Limb (tissue), 2 donors: ENCODE measurements around the gene AHSG.

Source experiments
- DNase-seq, 2 donors: peaks; one replicate each; pipeline ENCODE4 v3.0.0-alpha.2; 2016; ENCODE audit errors: extremely low spot score in 2 of 2

Gene AHSG

GRCh38 chr3:186592682-186593081 lies 20.2 kb upstream of the AHSG start:
- no peak for DNase-seq

GRCh38 chr3:186593862-186594261 lies 19.0 kb upstream of the AHSG start:
- no peak for DNase-seq

GRCh38 chr3:186594591-186595113 lies 18.2 kb upstream of the AHSG start:
- DNase-seq: no peak

GRCh38 chr3:186596568-186597287 lies 16.1 kb upstream of the AHSG start:
- DNase-seq: no peak

- peak in 1 of 2 donors; percentile 41 for DNase-seq
Measured at GRCh38 chr3:186598108-186598784, 14.6 kb upstream of the AHSG start.

- DNase-seq: no peak
Measured at GRCh38 chr3:186598794-186599141, 14.1 kb upstream of the AHSG start.

GRCh38 chr3:186599142-186599784 lies 13.6 kb upstream of the AHSG start:
- no peak for DNase-seq

- no peak for DNase-seq
Measured at GRCh38 chr3:186599785-186600166, 13.1 kb upstream of the AHSG start.

- DNase-seq: no peak
Measured at GRCh38 chr3:186600896-186601295, 12.0 kb upstream of the AHSG start.

- no peak for DNase-seq
Measured at GRCh38 chr3:186603159-186603558, 9.7 kb upstream of the AHSG start.

- no peak for DNase-seq
Measured at GRCh38 chr3:186605078-186605477, 7.8 kb upstream of the AHSG start.

- DNase-seq: no peak
Measured at GRCh38 chr3:186605561-186606545, 7.0 kb upstream of the AHSG start.

- no peak for DNase-seq
Measured at GRCh38 chr3:186608624-186609215, 4.1 kb upstream of the AHSG start.

- DNase-seq: no peak
Measured at GRCh38 chr3:186609247-186609868, 3.5 kb upstream of the AHSG start.

GRCh38 chr3:186612065-186612464 lies 795 bp upstream of the AHSG start:
- no peak for DNase-seq

- no peak for DNase-seq
Measured at GRCh38 chr3:186613637-186614265, 891 bp downstream of the AHSG start.

- DNase-seq: no peak
Measured at GRCh38 chr3:186614266-186614596, 1.4 kb downstream of the AHSG start.

- peak; percentile 58 to 85 for DNase-seq
Measured at GRCh38 chr3:186614597-186615483, 2.0 kb downstream of the AHSG start.

GRCh38 chr3:186616299-186616617 lies 3.4 kb downstream of the AHSG start:
- DNase-seq: no peak
